Epidermal melanocyte (primary cell): ENCODE results near the gene SLC25A30.
A peak's percentile ranks its signal among the peaks of the same experiment; 100 is the strongest.
"Not testable (repeated sequence)": the region's sequence is repeated elsewhere in the genome, so short reads cannot be mapped to it uniquely, and the experiment has no call there.

ENCODE experiments used
- DNase-seq: peaks from one replicate; pipeline ENCODE4 v3.0.0; 2011; ENCODE audit warnings: low spot score; ENCODE audit not compliant: insufficient read length

Gene SLC25A30

DNA sequence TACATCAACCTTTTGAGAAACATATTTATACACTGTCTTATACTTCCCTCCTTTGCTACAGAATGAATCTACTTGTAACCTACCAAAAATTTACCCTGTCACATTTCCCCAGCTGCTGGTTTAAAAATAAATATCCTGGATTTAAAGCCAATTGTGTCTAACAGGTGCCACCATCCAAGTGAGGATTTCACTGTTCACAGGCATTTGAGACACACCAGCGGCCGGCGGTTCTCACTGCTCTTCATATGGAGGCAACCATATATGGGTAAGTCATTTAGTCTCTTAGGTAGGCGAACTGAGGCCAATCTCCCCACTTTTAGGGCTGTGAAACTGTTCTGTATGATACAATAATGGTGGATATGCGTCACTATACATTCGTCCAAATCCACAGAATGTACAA is 26.2 kb downstream of the SLC25A30 start:
- no peak for DNase-seq

DNA sequence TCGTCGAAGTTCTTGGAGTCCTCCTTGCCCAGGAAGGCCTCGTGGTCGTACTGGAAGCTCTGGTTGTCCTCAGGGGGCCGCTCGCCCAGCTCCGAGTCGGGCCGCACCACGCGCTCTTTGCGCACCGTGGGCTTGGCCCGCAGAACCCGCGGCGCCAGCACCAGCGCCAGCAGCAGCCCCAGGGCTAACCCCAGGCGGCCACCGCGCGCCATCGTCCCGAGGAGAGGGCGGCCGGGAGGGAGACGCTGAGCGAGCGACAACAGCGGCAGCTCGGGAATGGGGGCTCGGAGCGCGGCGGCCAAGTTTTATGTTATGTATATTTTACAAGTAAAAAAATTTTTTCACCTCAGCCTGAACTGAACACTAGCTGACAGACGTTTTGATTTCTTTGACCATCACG is 27.0 kb downstream of the SLC25A30 start:
- not testable (repeated sequence) for DNase-seq

GRCh38 chr13:45390348-45390747 is 27.8 kb downstream of the SLC25A30 start:
- DNase-seq = not testable (repeated sequence)

DNA sequence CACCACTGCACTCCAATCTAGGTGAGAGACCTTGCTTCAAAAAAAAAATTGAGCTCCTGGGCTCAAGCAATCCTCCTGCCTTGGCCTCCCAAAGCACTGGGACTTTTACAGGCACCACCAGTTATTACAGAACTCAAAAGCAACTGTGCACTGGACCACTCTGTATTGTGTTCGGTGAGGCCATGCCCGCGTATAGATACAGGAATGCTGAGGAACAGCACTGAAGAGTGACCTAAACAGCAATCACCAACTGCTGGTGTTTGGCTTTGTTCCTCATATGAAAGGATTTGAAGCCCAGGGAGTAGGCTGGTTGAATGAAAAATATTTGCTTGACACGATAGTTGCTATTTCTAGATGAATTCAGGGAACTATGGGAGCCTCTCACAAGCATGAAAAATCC is 29.5 kb downstream of the SLC25A30 start:
- DNase-seq = no peak

DNA sequence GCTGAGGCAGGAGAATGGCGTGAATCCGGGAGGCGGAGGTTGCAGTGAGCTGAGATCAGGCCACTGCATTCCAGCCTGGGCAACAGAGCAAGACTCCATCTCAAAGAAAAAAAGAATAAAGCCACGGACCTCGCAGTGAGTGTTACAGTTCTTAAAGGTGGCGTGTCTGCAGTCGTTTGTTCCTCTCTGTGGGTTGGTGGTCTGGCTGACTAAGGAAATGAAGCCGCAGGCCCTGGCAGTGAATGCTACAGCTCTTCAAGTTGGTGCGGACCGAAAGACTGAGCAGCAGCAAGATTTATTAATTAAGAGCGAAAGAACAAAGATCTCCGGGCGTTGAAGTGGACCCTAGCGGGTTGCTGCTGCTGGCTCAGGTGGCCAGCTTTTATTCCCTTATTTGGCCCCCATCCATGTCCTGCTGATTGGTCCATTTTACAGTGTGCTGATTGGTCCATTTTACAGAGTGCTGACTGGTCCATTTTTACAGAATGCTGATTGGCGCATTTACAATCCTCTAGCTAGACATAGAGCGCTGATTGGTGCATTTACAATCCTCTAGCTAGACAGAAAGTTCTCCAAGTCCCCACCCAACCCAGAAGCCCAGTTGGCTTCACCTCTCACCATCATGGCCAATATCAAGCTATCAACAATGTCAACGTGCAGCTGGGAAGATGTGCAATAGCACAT is 31.1 kb downstream of the SLC25A30 start:
- DNase-seq = not testable (repeated sequence)

DNA sequence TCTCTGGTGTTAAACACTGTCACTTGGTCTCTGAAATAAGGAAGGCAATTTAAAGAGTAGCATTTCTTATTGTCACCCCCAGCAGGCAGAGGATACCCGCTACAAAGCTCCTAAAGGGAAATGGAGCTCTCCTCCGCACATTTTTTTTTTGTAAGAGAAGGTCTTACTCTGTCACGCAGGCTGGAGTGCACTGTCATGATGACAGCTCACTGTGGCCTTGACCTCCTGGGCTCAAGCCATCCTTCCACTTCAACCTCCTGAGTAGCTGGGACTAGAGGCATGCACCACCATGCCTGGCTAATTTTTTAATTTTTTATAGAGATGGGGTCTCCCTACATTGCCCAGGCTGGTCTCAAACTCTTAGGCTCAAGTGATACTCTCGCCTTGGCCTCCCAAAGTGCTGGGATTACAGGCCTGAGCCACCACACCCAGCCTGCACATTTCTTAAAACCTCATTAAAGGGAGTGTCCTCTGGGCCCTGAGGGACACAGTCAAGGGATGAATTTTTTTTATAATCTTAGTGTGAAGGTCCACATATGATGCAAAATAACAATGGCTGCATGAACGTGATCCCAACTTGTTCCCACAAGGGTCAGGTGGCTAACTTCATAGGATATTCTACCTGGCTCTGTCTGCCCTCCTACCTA is 32.1 kb downstream of the SLC25A30 start:
- DNase-seq = no peak

GRCh38 chr13:45385320-45385719 is 32.9 kb downstream of the SLC25A30 start:
- DNase-seq = no peak

- no peak for DNase-seq
Observed at GRCh38 chr13:45384474-45385174, 33.5 kb downstream of the SLC25A30 start.

- not testable (repeated sequence) for DNase-seq
Observed at GRCh38 chr13:45382739-45383138, 35.4 kb downstream of the SLC25A30 start.

GRCh38 chr13:45381196-45381595 is 37.0 kb downstream of the SLC25A30 start:
- no peak for DNase-seq

GRCh38 chr13:45380708-45381107 is 37.5 kb downstream of the SLC25A30 start:
- DNase-seq = not testable (repeated sequence)

- not testable (repeated sequence) for DNase-seq
Observed at GRCh38 chr13:45379516-45379915, 38.7 kb downstream of the SLC25A30 start.

DNA sequence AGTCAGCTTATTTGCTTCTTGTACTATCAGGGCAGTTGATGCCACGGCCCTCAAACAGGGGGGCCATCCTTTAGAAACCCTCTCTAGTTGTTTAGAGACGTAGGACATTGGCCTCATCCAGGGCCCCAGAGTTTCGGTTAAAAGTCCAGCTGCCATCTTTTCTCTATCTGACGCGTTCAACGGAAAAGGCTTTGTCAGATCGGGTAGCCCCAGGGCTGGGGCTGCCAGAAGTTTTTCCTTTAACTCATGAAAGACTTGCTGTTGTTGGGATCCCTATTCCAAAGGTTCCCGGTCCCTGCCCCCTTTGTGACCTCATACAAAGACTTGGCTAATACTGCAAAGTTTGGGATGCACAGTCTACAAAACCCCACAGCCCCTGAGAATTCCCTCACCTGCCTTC is 39.4 kb downstream of the SLC25A30 start:
- DNase-seq = not testable (repeated sequence)

GRCh38 chr13:45377314-45377713 is 40.9 kb downstream of the SLC25A30 start:
- not testable (repeated sequence) for DNase-seq

- DNase-seq = not testable (repeated sequence)
Observed at GRCh38 chr13:45376651-45377050, 41.5 kb downstream of the SLC25A30 start.

DNA sequence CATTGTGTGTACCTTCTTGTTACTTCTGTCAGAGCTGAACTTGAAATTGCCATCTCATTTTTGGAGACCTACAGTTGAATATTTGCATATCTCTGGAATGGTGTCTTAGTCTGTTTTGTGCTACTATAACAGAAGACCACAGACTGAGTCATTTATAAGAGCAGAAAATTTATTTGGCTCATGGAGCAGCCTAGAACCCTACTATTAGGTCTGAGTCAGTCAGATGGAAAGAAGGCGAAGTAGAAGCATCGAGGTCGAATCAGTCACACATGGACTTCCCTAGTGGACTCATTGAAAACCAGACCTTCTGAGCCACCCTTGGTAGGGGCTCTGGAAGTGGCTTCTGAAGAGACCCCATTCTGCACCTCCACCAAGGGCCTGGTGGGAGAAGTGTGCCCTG is 43.3 kb downstream of the SLC25A30 start:
- no peak for DNase-seq

DNA sequence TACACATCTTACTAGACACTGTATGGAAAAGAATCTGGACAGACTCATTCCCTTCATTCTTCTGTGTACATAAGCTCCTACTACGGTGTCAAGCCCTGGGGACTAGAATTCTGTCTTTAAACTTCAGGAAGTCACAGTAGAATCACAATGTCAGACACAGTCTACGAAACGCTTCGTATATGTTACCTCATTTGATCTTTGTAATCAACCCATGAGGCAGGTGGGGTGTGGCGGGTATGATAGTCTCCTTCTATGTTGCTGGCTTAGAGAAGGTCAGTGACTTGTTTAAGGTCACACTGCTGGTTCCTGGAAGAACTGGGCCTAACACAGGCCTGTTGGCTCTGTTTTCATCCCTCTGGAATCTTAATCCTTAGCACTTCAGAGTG is 45.0 kb downstream of the SLC25A30 start:
- no peak for DNase-seq

DNA sequence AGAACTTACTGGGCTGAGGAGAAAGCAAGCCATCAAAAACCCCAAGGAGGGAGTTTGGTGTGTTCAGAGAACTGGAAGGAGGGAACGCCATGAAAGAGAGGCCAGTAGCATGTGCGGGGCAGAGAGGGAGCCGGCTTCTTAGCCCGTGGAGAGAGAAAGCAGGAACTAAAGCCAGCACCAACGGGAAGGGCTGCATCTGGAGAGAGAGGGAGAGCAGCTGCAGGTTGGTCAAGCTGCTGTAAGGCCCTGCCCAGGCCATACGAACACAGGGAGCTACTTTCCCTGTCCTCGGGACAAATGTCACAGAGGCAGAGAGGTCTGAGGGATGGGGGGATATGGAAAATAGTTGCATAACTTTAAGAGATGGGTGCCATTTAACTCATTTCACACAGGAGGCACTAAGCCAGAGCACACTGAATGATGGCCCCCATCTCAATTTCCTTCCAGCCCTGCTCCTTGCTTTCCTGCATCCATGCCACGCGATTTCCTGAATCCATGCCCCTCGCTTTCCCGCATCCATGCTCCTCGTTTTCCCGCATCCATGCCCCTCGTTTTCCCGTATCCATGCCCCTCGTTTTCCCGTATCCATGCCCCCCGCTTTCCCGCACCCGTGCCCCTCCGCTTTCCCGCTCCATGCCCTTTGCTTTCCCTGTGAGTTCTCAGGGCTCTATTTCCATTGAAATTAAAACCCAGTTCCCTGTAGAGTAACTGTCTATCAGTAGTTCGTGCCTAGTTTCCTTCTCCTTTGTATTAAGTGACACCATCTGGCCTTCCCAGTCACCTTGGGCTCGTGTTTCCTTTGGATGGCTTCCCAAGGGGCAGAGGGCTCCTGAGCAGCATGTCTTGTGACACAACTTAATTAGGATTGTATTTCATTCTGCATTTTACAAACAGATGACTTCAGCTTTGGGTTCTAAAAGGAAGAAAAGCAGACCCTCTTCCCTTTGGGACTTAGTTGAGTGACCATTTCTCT is 45.7 kb downstream of the SLC25A30 start:
- no peak for DNase-seq

DNA sequence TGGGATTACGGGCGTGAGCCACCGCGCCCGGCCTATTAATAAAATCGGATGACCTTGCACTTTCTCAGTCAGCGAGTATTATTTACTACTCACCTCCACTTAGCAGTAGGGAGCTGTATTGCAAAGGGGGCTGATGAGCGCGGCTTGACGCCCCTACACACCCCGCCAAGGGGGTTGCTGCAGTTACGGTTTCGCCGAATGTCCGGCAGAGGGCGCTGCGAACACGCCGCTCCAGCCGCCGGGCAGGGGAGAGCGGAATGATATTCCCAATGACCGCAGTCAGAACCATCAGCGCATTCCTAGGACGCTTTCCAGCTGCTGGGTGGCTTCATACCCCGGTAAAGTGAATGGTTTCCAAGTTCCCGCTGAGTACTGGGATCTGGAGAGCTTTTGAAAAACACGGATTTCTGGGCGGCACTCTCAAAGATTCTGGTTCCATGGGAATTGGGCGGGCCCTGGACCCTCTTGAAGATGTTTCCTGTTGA is 47.2 kb downstream of the SLC25A30 start:
- peak; percentile 81 for DNase-seq

DNA sequence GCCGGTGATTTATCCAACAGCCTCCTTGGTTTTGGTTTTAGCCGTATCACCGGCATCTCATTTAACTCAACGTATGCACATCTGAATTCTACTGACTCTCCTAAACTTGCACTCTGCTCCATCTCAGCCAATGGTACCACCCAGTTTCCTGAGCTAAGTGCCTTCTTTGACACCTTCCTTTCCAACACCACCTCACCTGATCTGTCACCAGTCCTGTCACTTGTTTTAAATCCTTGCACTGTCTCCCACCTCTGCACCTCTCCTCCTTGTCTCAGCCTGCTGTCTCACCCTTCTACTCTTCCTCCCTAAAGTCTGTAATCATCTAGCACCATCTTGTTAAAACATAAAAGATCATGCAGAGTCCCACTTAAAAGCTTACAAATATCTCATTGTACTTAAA is 49.1 kb downstream of the SLC25A30 start:
- no peak for DNase-seq

- DNase-seq = peak; percentile 31
Observed at GRCh38 chr13:45368571-45368970, 49.6 kb downstream of the SLC25A30 start.
